ENCODE results near the gene SFMBT1.

The SFMBT1 gene

DNA sequence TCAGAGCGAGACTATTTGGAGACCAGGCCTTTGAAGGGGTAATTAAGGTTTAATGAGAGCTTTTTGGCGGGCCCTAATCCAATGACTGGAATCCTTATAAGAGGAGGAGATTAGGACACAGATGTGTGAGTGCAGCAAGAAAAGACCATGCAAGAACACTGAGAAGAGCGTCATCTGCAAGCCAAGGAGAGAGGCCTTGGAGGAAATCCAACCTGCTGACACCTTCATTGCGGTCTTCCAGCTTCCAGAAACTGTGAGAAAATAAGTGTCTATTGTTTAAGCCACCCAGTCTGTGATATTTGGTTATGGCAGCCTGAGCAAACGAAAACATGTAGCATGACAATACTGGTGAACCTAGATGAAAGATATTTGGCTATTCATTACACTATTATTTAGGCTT is 188.0 kb downstream of the SFMBT1 start:
- peaks cover 0 to 53% (median 29%) of the 10 kb centered on the region in 11 experiments; a peak in 11 of 22 replicates for H4K20me1 ChIP-seq
- H3K27ac ChIP-seq, result no peak overlapping the region
- H3K27me3 ChIP-seq, result no peaks in the 10 kb centered on the region
- peaks cover 3 to 44% (median 27%) of the 10 kb centered on the region in 11 experiments; a peak in 17 of 22 replicates for H3K36me3 ChIP-seq
- no peak for TF ChIP-seq Cebpa-rat (IDR thresholded peaks at IDR 0.05)
- H3K4me2 ChIP-seq, result no peak overlapping the region
- no peak overlapping the region for H3K4me3 ChIP-seq
- no peaks in the 10 kb centered on the region for H3K4me1 ChIP-seq
- no peak overlapping the region for H3K9ac ChIP-seq
- peaks cover 0 to 4% (median 3%) of the 10 kb centered on the region in 11 experiments; a peak in 11 of 22 replicates for H3K9me3 ChIP-seq (replicated peaks in 1 of 11)

GRCh38 chr3:52857133-52857532 is 188.7 kb downstream of the SFMBT1 start:
- no peak overlapping the region for H3K4me3 ChIP-seq
- no peak overlapping the region for H3K4me2 ChIP-seq
- no peak overlapping the region for H3K9ac ChIP-seq
- peaks cover 4 to 50% (median 27%) of the 10 kb centered on the region in 11 experiments for H3K36me3 ChIP-seq
- H3K9me3 ChIP-seq (replicated peaks in 1 of 11), result no peaks in the 10 kb centered on the region
- H3K4me1 ChIP-seq, result no peaks in the 10 kb centered on the region
- H3K27me3 ChIP-seq, result no peaks in the 10 kb centered on the region
- H4K20me1 ChIP-seq, result peaks cover 0 to 47% (median 29%) of the 10 kb centered on the region in 11 experiments; a peak in 11 of 22 replicates
- no peak for TF ChIP-seq Cebpa-rat (IDR thresholded peaks at IDR 0.05)
- no peak overlapping the region for H3K27ac ChIP-seq

DNA sequence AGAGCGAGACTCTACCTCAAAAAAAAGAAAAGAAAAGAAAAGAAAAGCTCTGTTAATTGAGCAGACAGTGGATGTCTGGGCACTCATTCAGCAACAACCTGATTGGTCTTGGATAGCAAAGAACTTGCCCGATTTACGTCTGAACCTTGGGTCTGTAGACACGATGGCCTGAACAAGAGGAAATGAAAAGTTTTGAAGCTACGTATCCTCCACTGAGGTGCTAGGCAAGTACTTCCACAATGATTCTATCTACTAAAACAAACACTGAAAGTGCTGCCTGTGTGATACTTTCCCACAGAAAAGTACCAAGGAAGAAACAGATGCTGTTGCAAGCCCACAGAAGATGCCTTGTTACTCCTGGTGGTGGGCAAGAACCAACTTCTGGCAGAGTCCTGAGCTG is 189.2 kb downstream of the SFMBT1 start:
- no peak overlapping the region for H3K9ac ChIP-seq
- H3K4me1 ChIP-seq, result peaks cover 0 to 4% (median 0%) of the 10 kb centered on the region in 10 experiments; a peak in 2 of 20 replicates
- no peak overlapping the region for H3K4me2 ChIP-seq
- peaks cover 9 to 55% (median 29%) of the 10 kb centered on the region in 11 experiments for H3K36me3 ChIP-seq
- no peaks in the 10 kb centered on the region for H3K9me3 ChIP-seq (replicated peaks in 1 of 11)
- peaks cover 0 to 43% (median 27%) of the 10 kb centered on the region in 11 experiments; a peak in 11 of 22 replicates for H4K20me1 ChIP-seq
- TF ChIP-seq Cebpa-rat (IDR thresholded peaks at IDR 0.05), result no peak
- H3K27me3 ChIP-seq, result no peaks in the 10 kb centered on the region
- no peak overlapping the region for H3K27ac ChIP-seq
- H3K4me3 ChIP-seq, result no peak overlapping the region

DNA sequence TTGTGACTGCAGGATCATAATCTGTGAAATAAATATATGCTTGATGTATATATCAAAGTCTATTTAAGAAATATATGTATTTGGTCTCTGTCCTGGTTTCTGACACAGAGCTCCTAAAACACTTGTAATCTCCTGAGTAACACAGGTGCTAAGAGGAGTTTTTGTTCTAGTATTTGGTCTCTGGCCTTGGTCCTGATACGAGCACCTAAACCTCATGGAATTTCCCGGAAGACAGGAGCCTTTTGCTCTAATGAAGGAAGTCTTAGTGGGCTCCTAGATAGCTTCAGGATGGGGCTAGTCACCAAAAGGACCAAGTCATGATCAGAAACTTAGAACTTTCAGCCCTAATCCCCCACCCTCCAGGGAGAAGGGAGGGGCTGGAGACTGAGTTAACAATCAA is 191.9 kb downstream of the SFMBT1 start:
- no peak overlapping the region for H3K4me2 ChIP-seq
- H3K9me3 ChIP-seq (replicated peaks in 1 of 11), result no peaks in the 10 kb centered on the region
- H3K36me3 ChIP-seq, result peaks cover 14 to 63% (median 36%) of the 10 kb centered on the region in 11 experiments
- peak overlapping the region in 1 of 11 experiments; percentile 19; a peak in 1 of 22 replicates for H3K9ac ChIP-seq
- peaks cover 5 to 28% (median 23%) of the 10 kb centered on the region in 10 experiments for H3K4me1 ChIP-seq
- H3K4me3 ChIP-seq, result no peak overlapping the region
- no peaks in the 10 kb centered on the region for H3K27me3 ChIP-seq
- no peak for TF ChIP-seq Cebpa-rat (IDR thresholded peaks at IDR 0.05)
- peaks cover 0 to 22% (median 8%) of the 10 kb centered on the region in 11 experiments; a peak in 6 of 22 replicates for H4K20me1 ChIP-seq
- no peak overlapping the region for H3K27ac ChIP-seq
